Stimulated activated CD4-positive, alpha-beta T cell treated with anti-CD3 and anti-CD28 coated beads, Interleukin-4, amount 100 ng/mL, for 1 hour (primary cell): ENCODE results near the gene PRLHR.
"Not testable (repeated sequence)": the region's sequence is repeated elsewhere in the genome, so short reads cannot be mapped to it uniquely, and the experiment has no call there.

Experiments
- DNase-seq: peaks from one replicate; pipeline ENCODE4 v3.0.0-alpha.2; 2020

The PRLHR gene

DNA sequence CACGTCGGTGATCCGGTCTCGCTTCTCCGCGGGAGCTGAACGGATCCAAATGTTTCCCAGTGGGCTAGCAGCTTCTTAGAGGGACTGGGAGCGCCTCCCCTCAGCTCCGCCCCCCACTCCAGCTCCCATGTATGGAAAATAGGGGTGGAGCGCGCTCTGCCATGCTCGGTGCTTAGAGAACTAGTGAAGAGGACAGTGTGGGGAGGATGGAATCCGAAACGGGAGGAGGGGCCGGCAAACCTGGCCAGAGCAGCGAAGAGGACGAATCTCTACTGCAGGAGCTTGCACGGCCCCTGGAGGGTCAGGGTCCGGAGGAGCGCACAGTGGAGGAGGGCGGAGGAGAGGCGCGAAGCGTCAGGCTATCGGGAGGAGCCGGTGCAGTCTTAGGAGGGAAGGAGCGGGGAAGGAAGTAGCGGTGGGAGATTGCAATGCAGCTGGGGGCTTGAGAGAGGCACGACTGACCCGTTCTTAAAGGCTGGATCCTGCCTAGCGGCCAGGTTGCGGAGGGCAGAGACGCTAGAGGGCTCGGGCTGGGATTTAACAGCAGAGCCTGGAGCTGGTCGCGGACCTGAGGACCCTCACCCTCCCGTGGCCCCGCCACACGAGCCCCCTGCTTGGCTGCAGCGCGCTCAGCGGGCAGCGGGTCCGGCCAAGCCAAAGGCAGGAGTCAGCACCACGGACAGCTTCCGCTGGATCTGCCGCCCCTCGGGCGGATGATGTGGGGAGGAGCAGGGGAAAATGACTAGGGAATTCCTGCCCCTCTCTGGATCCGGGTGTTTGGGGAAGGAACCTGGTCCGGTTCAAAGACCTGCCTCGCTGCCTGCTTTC is at the start of gene PRLHR:
Gene PRLHR, minus strand, starts transcription at position 51 of the 828 bp plus-strand sequence. CDS start 404 bp downstream, outside the sequence.
- DNase-seq = peak; percentile 11

DNA sequence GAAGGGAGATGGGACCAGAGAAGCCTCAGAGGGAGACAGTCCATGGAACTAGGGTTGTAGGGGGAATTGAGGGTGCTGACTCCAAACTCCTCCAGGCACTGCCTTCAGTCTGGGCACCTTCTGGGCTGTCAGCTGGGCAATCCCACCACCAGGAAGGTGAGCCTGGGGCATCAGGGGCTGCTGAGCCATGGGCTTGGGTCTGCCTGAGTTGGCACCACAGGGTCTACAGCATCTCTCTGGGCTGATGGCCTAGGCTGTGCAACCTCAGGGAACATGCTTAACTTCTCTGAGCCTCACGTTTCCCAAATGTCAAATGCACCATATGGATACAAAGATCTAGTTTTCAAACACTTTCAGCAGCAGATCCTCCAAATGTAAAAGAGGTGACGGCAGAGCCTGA is 46.8 kb upstream of the PRLHR start:
- DNase-seq = no peak

DNA sequence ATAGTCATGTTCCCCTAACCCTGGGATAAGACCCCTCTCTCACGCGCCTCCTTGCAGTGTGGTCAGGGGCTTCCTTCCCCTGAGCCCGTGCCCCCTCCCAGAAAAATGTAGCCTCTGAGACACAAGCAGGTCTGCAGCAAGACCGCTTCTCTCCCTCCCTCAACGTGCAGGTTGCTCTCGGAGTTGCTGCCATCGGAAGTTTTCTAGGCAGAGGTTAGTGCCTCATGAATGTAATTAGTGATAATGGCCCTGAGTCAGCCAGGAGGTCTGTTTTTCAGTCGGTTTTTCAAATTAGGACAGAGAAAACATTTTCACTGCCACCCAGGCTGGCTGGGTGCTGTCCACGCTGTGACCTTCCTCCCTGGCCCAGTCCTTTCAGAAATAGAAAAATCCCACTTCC is 43.2 kb upstream of the PRLHR start:
- DNase-seq = no peak

DNA sequence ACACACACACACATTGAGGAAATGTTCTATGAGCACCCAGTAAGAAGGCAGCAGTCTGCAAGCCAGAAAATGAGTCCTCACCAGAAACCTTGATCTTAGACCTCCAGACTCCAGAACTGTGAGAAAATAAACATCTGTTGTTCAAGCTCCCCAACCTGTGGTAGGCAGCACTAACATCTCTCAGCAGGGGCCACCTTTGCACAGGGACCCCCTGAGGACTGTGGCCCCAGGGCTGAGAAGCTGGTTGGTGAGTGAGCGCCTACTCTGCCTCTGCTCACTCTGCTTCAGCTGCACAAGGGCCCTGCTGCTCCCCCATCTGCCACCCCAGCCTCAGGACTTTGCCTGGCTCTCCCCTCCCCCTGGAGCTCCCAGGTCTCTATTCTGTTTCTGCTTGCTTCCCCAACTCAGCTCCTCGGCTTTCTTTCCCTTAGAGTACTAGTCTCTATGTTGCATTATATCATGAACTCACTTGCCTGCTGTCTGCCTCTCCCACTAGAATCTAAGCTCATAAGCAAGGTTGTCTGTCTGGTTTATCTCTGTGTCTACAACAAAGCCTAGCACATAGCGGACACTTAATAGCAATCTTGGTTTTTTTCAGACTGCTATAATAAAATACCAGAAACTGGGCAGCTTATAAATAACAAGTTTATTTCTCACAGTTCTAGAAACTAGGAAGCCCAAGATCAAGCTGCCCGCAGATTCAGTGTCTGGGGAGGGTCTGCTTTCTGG is 40.4 kb upstream of the PRLHR start:
- no peak for DNase-seq

DNA sequence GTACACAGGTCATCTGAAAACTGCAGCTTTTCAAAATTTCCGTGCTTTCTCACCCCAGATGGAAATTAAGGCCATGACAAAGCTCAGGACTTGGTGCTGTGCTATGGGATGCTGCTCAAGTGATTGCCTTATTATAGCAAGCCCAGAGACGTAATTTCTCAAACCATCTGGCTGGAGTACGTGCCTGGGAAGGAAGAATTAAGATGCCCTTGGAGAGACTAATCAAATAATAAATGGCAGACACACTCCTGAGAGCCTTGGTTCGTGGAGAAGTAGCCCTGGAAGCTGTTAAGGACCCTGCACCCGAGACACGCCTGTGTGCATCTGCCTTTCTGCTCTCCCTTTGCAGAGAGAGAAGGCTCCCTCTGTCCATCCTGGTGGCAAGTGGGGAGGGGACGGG is 38.3 kb upstream of the PRLHR start:
- DNase-seq = no peak

DNA sequence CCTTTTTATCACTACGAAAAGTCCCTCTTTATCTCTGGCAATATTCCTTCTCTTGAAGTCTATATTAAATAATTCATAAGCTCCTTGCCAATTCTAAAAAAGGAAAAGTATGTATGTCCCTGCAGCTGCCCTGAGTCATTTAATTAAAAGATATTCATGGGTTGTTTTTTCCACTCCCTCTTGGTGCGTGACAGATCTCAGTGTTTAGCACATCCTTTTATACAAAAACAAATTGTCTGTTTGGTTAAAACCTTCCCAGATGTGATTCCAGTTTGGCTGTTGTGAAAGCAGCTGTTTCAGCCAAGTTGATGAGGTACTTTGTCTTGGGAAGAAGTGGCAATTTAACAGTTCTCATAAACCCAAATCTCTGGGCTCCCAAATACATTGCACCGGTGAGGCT is 33.8 kb upstream of the PRLHR start:
- no peak for DNase-seq

DNA sequence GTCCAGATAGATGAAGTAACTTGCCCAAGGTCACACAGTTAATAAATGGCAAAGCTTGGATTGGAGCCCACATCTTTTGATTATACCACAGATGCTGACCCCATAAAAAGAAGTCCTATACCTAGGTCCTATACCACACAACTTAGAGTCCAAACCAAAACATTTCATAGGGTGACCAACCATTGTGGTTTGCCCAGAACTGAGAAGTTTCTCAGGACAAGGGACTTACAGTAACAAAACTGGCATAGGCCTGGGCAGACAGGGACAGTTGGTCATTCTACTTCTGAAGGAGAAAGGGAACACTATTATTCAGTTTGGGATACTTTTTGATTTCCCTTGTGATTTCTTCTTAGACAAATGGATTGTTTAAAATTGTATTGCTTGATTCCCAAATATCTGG is 32.9 kb upstream of the PRLHR start:
- DNase-seq = no peak

DNA sequence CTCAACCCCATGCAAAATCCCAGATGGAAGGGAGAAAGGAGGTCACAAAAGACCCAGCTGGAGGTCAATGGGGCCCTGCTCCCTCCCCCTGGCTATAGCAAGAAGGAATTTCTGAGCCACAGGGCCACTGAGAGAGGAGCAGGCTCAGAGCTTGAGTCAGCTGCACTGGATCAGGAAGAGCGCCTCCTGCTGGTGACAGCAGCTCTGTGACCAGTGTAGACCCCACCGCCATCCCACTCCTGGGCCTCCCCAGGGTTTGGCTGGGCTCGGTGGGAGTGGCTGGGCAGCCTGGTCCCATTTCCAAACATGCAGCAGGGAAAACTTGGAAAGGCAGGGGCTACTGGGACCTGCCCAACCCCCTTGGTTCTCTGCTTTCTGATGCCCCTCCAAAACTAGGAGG is 31.5 kb upstream of the PRLHR start:
- DNase-seq = no peak

DNA sequence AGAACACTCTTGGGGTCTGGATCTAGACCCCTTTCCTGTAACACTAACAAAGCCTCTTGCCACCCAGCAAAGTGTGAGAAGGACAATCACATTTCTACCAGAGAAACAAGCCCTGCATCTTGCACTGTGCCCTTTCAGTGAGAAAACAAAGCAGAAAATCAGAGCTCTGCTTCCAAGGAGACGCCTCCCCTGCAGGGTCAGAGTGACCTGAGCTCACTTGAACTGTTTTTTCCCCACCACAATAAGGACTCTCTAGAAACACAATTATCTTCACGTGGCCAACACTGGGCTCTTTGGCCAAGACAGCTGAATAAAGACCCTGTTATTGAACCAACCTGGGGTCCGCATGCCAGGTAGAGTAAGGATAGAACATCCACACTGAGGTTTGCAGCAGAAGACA is 30.1 kb upstream of the PRLHR start:
- DNase-seq = no peak

DNA sequence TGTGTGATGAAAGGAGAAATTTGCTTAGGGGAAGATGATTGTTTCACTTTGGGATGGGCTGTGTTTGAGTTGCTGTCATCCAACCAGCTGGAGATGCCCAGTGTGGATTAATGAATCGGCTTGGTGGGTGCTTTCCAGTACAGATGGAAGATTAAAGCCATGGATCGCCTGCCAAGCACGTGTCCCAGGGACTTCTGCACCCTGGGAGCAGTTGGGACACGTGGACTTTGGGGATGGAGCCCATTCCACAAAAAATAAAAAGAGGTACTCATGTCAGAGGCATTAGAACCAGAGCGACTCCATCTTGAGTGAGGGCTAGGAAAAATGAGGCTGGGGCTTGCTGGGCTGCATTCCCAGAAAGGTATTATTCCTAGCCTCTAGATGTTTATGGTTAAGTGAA is 29.3 kb upstream of the PRLHR start:
- no peak for DNase-seq

DNA sequence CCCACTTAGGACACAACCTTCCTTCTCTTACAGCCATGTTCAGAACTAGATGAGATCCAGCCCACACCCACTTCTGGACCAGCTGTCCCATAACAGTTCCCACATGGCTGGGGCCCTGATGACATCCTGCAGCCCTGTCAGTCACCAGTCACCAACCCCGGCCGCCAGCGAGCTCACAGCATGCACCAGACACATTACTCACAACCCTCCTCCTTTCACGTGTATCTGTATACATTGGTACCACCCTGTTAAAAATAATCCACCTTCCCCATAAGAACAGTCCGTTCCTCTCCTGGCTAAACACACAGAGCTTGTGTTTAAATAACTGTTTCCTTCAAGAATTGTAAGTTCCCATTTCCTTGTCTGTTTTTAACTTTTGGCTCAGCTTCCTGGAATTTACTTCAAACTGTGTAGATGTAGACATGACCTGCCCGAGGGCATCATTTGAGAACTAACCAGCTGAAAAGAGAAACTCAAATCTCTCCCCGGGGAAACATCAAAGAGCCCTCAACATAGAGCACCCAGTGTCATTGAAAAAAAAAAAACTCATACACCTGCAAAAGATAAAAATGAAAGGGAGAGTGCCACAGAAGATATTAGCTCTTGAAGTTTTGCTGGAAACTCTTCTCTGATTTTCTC is 26.0 kb upstream of the PRLHR start:
- peak; percentile 18 for DNase-seq

DNA sequence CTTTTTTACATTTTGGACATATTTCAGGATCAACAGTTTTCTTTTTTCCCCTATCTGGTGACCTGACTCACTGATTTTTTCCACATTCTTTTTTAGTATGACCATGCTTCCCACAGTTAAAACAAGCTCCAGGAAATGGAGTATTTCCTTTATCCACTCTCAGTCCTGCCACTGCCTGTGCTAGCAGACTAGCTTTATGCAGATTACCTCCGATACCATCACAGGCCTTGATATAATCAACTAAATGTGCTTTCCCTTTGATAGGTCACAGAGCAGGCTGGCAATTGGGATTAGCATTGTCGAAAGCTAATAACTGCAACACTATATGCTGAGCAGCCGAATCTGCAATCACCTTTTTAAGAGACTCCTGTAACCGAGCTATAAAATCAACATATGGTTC is 18.4 kb upstream of the PRLHR start:
- not testable (repeated sequence) for DNase-seq

DNA sequence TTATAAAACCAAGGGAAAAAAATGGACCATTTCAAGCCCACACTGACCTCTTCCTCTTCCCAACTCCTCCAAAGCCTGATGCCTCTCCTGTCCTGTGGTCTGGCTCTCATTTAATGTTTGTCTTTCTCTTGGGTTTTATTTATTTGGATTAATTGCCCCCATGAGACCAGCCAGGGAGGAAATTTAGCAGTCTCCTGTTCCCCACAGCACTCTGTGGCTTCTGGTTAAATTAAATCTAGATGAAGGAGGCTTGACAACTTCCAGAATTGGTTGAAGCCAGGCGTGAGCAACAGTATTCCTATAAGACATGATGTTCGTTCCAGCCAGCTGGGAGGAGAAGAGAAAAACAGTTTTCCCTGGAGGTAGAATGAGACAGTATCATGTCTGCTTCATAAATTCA is 15.1 kb upstream of the PRLHR start:
- DNase-seq = no peak

DNA sequence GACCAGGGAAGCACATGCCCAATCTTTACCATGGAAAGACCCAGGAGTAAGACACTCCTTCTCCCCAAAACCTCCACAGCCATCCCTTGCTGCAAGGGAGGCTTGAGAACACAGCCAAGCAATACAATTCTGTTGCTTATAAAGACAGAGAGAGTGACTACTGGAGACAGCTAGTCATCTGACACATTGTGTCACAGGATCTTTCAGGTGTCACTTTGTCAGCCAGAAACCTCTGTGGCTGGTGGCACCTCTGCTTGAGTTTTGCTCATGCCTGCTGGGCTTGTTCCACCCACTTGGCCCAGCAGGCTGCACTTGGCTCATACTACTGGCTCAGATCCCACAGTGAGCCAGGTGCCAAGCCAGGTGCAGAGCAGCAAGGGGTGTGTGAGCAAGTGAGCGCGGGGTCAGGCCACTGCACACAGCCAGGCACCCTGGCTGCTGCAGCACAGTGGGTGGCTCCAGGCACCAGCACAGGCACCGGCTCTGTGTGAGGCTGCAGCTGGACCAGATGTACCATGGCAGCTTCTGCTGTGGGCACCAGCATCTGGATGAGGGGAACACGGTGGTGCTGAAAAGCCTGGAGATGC is 12.4 kb upstream of the PRLHR start:
- DNase-seq = no peak

DNA sequence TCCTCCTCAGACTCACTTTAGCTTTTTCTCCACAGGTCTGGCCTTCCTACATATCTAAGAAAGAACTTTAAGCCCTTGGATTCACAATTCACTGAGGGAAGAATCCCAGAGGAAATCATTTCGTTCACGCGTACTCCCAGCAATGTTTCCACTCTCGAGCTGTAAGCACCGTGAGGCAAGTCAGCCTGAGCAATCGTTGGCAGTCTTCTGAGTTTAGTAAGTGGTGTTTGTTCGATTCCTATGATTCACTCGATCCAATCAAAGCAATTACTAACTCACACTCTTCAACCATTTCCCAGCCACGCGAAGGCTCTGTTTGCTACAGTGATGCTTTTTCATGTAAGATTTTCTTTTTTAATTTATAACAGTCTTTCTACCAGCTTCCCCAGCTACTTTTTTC is 10.2 kb upstream of the PRLHR start:
- no peak for DNase-seq

DNA sequence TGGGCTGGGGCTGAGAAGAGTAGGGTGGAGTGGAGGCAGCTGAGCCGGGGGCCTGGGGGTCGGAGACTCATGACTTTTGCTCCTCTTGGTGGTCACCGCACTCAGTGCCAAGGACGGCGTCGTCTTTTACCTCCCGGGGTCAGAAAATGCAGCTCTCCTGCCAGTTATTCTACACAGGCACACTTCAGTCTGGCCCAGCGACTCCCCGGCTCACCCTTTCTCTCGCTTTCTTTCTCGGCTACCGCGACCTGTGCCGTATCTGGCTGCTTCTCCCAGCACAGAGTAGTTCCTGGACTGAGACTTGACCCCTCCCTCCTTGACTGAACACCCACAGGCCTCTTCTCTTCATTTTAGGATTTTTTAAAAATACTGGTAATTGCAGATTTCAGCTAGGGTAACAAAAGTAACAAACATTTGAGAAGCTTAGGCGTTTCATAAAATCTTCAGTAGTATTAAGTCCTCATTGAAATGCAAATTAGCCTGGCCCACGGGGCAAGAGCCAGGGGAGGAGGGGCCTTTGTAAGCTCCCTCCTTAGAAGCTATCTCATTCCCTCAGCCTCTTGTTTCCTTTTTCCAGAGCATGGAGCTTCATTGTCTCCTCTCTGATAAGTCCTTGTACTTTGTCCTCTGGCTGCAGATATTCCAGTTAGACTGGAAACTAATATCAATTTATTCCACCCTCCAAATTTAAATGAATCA is 1.1 kb upstream of the PRLHR start:
- DNase-seq = no peak

DNA sequence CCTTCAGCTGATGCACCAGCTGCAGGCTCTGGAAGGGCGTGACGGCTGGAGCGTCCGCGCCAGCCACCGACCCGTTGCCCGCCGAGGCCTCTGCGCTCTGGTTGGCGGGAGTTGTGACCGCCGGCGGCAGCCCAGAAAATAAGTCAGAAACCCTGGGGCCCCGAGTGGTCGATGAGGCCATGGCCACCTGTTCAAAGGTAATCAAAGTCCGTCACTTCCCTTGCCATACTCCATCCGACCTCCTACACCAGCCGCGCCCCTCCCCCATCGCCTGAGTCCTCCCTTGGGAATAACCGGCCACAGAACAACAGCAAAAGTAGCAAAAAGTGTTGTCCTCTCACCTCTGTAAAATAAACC is 406 bp downstream of the PRLHR start:
- DNase-seq = no peak

DNA sequence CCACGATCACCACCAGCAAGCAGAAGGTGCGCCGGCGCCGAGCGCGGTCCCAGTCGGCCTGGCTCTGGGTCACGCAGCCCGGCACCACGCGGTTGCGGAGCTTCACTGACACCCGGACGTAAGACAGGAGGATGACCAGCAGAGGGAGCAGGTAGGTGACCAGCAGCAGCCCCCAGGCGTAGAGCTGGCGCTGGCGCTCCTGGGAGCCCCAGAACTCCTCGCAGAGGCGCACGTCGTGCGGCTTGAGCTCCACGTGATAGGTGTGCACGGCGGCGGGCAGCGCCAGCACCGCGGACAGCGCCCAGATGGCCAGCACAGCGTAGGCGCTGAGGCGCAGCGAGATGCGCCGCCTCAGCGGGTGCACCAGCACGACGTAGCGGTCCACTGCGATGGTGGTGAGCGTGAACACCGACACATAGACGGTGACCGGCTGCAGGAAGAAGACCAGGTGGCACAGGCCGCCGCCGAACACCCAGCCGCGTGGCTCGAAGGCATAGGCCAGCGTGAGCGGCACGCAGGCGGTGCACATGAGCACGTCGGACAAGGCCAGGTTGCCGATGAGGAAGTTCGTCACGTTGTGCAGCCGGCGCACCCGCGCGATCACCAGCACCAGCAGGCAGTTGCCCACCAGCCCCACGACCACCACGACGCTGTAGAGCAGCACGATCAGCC is 920 bp downstream of the PRLHR start:
- DNase-seq = peak; percentile 39

DNA sequence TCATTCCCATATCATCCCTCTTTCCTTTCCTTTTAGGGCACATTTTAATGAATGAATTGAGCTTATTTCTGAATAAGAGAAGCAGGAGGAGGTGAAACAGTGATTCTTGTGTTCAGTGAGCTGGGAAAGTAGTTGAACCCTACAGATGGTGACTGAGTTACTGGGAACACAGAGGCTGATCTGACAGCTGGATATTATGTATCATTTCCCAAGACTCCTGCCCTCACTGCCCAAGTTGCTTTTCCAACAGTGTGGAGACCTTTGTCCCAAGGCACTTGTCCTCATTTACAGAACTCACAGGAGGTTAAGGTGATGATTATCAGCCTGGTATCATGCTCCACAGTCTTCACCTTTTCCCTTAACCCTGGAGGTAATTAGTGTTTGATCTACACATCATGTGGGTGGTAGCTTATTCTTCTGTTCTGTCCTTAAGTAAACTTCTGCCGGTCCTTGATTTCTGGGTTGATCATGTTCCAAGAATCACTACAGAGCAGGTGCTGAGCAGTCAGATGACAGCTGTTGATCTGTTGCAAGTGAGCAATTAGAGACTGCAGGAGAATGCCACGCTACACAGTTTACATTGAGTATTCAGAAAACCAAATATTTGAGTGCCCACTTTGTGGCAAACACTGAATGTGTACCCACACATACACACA is 2.6 kb downstream of the PRLHR start:
- no peak for DNase-seq

DNA sequence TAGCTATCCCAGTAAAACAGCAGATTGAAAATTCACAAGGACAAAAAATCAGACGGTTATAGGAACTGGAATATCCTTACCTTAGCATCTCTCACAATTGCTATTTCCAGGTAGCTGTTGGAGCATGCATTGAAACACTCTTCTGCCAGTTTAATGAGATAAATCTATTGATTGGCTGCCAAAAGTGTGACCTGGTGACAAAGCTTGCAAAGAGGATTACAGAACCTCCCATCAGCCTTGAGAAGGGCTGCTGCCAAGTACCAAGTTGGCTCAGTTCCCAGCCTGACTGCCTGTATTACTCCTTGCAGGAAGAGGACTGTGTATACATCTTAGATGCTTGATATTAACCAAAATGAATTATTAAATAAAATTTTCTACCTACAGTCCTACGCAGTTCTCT is 5.1 kb downstream of the PRLHR start:
- DNase-seq = no peak

DNA sequence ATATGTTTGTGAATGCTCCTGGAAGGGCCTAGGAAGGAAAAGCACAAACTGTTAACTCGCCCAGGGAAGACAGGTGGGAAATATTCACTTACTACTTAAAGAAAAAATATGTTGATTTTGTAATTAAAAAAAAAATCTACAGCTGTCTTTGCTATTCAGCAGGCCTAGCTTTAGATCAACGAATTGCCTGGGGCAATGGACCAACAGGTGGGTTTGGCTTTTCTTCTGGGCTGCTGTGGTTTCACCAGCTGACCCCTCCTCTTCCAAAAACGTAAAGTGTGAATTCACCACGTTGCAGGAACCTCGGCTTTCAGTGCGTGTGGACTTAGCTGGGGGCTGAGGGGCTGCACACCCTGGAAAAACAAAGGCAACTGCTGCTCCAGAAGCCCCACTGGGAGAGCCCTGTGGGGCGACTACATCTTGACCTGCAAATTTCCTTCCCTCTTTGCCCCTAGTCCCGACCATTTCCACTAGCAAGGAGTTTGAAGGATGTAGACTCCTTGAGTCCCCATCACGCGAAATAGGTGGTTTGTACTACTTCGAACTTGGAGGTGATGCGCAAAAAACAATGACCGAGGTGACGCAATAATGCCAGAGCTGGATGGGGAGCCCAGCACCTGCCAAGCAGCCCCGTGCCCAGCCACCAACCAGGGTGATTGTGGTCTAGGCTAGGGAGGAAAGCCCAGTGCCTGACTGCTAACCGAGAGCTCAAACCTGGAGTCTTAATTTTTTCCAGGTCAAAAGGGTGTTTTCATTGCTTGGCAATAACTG is 7.4 kb downstream of the PRLHR start:
- DNase-seq = no peak
